K562 (cell line): ENCODE measurements around the gene GDNF. TPM values are rescaled to one million over a fixed set of nuclear protein-coding genes. Genes with fewer than 3 reads are reported as not detected.

Experiments
- CBX3 ChIP-seq, 2 experiments: IDR thresholded peaks; 1 replicate in 1 of 2; 2 replicates in 1 of 2; pipeline ENCODE4 v1.6.1; 2012; ENCODE audit warnings: inconsistent platforms in 2 of 2, low read length in 2 of 2, borderline replicate concordance in 1 of 2, control low read depth in 1 of 2
- CCNT2 ChIP-seq: IDR thresholded peaks from 2 replicates; pipeline ENCODE4 v1.6.1; 2011; ENCODE audit warnings: borderline replicate concordance, low read depth, mild to moderate bottlenecking, moderate library complexity, mixed read lengths, low read length; ENCODE audit not compliant: insufficient read length; ENCODE audit errors: extremely low read depth
- CSDE1 ChIP-seq, 2 experiments: fragments of 450-650 bp; IDR thresholded peaks; 2 replicates each; pipeline ENCODE4 v1.6.1; 2016; ENCODE audit warnings: mild to moderate bottlenecking in 1 of 2
- CTCF ChIP-seq, 3 experiments: IDR thresholded peaks in 2 of 3; conservative IDR thresholded peaks in 1 of 3; 2 replicates each; pipeline ENCODE4 v1.5.1; 2011 to 2012; ENCODE audit warnings: low read length in 3 of 3, mild to moderate bottlenecking in 3 of 3, control low read depth in 2 of 3, improper control_type of control experiment in 1 of 3, inconsistent platforms in 1 of 3, low read depth in 1 of 3, mixed read lengths in 1 of 3, moderate library complexity in 1 of 3; ENCODE audit not compliant: insufficient read depth in 2 of 3
- DPF2 ChIP-seq: fragments of 450-650 bp; IDR thresholded peaks from 2 replicates; pipeline ENCODE4 v1.6.1; 2016
- E2F3 ChIP-seq: fragments of 250-450 bp; sonication (Bioruptor Pico); IDR thresholded peaks from 2 replicates; pipeline ENCODE4 v1.4.0; 2020; ENCODE audit warnings: mild to moderate bottlenecking
- GTF2F1 ChIP-seq: IDR thresholded peaks from 2 replicates; pipeline ENCODE4 v1.6.1; 2011; ENCODE audit warnings: low read depth, low read length, improper control_type of control experiment
- HMGXB4 ChIP-seq: sonication (generic); formaldehyde crosslinking; IDR thresholded peaks from 2 replicates; pipeline ENCODE4 v1.8.1; 2023; ENCODE audit warnings: mild to moderate bottlenecking, missing genetic modification reagents
- SNRNP70 ChIP-seq: fragments of 200-400 bp; formaldehyde crosslinking; optimal IDR thresholded peaks from 2 replicates; pipeline ENCODE3; 2017; ENCODE audit warnings: low read depth, low read length
- SOX6 ChIP-seq: fragments of 450-650 bp; IDR thresholded peaks from 2 replicates; pipeline ENCODE4 v1.6.1; 2014; ENCODE audit warnings: mild to moderate bottlenecking
- TRIM28 ChIP-seq: fragments of 450-650 bp; IDR thresholded peaks from 2 replicates; pipeline ENCODE4 v1.6.1; 2017
- ZBTB17 ChIP-seq: fragments of 450-650 bp; formaldehyde crosslinking; IDR thresholded peaks from 2 replicates; pipeline ENCODE4 v1.4.0; 2020; ENCODE audit warnings: mild to moderate bottlenecking
- ZBTB7A ChIP-seq: IDR thresholded peaks from 2 replicates; pipeline ENCODE4 v1.6.1; 2011; ENCODE audit warnings: low read depth, mild to moderate bottlenecking, low read length, moderate library complexity, borderline replicate concordance; ENCODE audit not compliant: control insufficient read depth
- ZNF311 ChIP-seq: fragments of 250-450 bp; sonication (Bioruptor Pico); IDR thresholded peaks from 2 replicates; pipeline ENCODE4 v1.4.0; 2020; ENCODE audit warnings: mild to moderate bottlenecking, moderate library complexity
- ZNF318 ChIP-seq, 2 experiments: fragments of 450-650 bp; IDR thresholded peaks; 2 replicates each; pipeline ENCODE4 v1.6.1; 2016; ENCODE audit warnings: mild to moderate bottlenecking in 2 of 2, borderline replicate concordance in 1 of 2, low read depth in 1 of 2, moderate library complexity in 1 of 2
- ZNF764 ChIP-seq: fragments of 250-450 bp; sonication (Bioruptor Pico); IDR thresholded peaks from 2 replicates; pipeline ENCODE4 v1.4.0; 2020; ENCODE audit warnings: low read depth, mild to moderate bottlenecking, moderate library complexity
- polyA plus RNA-seq, 8 experiments: library from polyadenylated mRNA; depleted of rRNA in 4 of 8; stranded (reverse) in 5 of 8; unstranded in 3 of 8; fragments of >200 nt; fragmentation: Nextera tagmentation in 2 of 8; fragmentation: Illumina TruSeq in 1 of 8; extraction: Ambion mirVana in 2 of 8; extraction: Trizol in 1 of 8; gene quantifications; 2 replicates each; pipeline versions ENCODE4 v1.2.1 to v1.2.3, GENCODE V29; 2011 to 2014; ENCODE audit warnings: inconsistent platforms in 1 of 8, missing spikeins in 1 of 8
- total RNA-seq, 7 experiments: library from RNA; depleted of rRNA in 6 of 7; stranded (reverse); fragments of >200 nt in 6 of 7; fragmentation: Illumina TruSeq in 2 of 7; extraction: Trizol in 2 of 7; gene quantifications; 2 replicates each; pipeline versions ENCODE4 v1.2.1 to v1.2.3, GENCODE V29; 2011 to 2021; ENCODE audit warnings: low replicate concordance in 1 of 7

GDNF gene
- total and polyA plus RNA-seq, 9 of the 15 experiments (the other 6 are each of a cell fraction or from before 2014, with no cell fraction given) = not detected

- TF ChIP-seq ZNF318 (IDR thresholded peaks at IDR 0.05; ENCODE audit: borderline replicate concordance in 1 of 2, low read depth in 1 of 2) (no peak), CCNT2 (no peak), ZNF764 (peak; percentile 99), GTF2F1 (no peak), ZBTB7A (no peak), CTCF (IDR thresholded peaks at IDR 0.05 in 2 of 3, conservative IDR thresholded peaks at IDR 0.05 in 1 of 3; ENCODE audit: insufficient read depth in 2 of 3, low read depth in 1 of 3, low read length in 3 of 3) (peak; percentile 58 to 79 (median 74); a peak in 5 of 6 replicates), ZBTB17 (CRISPR knock-in tag) (no peak), E2F3 (CRISPR knock-in tag) (no peak), DPF2 (no peak), SOX6 (no peak), TRIM28 (peak; percentile 86), SNRNP70 (no peak), CBX3 (IDR thresholded peaks at IDR 0.05; ENCODE audit: borderline replicate concordance in 1 of 2, low read length in 2 of 2) (peak in 1 of 2 experiments; percentile 97; a peak in 2 of 3 replicates), ZNF311 (CRISPR knock-in tag) (no peak), CSDE1 (IDR thresholded peaks at IDR 0.05) (no peak), HMGXB4 (CRISPR knock-in tag) (no peak)
These were observed 64.8 kb downstream of the GDNF start (continued) for GRCh38 chr5:37774912-37775483.
